K562 (cell line): ENCODE results near the gene PTTG1IP. TPM values are rescaled to one million over a fixed set of nuclear protein-coding genes. Genes with fewer than 3 reads are reported as not detected.

Experiments
- BHLHE40 ChIP-seq: IDR thresholded peaks from 2 replicates; pipeline ENCODE4 v1.6.1; 2011; ENCODE audit warnings: low read length, improper control_type of control experiment
- CXXC5 ChIP-seq: fragments of 250-450 bp; sonication (Bioruptor Pico); IDR thresholded peaks from 2 replicates; pipeline ENCODE4 v1.8.0; 2022; ENCODE audit warnings: inconsistent platforms, mild to moderate bottlenecking, moderate library complexity
- E2F6 ChIP-seq, 2 experiments: IDR thresholded peaks; 2 replicates each; pipeline ENCODE4 v1.6.1; 2011; ENCODE audit warnings: borderline replicate concordance in 1 of 2, control low read depth in 1 of 2, low read depth in 1 of 2, low read length in 1 of 2, mild to moderate bottlenecking in 1 of 2, mixed read lengths in 1 of 2, moderate library complexity in 1 of 2; ENCODE audit not compliant: insufficient read depth in 1 of 2, insufficient read length in 1 of 2, poor library complexity in 1 of 2, severe bottlenecking in 1 of 2; ENCODE audit errors: extremely low read depth in 1 of 2
- PHF8 ChIP-seq: fragments of 200-600 bp; sonication (generic); IDR thresholded peaks from 2 replicates; pipeline ENCODE4 v1.6.1; 2012; ENCODE audit warnings: mixed run types, mild to moderate bottlenecking, inconsistent platforms, low read length, moderate library complexity, borderline replicate concordance
- POLR2B ChIP-seq: fragments of 450-650 bp; IDR thresholded peaks from 2 replicates; pipeline ENCODE4 v1.6.1; 2018; ENCODE audit warnings: low read depth; ENCODE audit not compliant: partially characterized antibody
- RB1 ChIP-seq: fragments of 450-650 bp; IDR thresholded peaks from 2 replicates; pipeline ENCODE4 v1.6.1; 2017; ENCODE audit warnings: low read depth, mild to moderate bottlenecking
- RBBP5 ChIP-seq: fragments of 200-600 bp; sonication (generic); IDR thresholded peaks from 2 replicates; pipeline ENCODE4 v1.6.1; 2012; ENCODE audit warnings: borderline replicate concordance, mild to moderate bottlenecking, low read length, control low read depth, inconsistent platforms; ENCODE audit not compliant: insufficient read depth, poor library complexity, severe bottlenecking
- TOE1 ChIP-seq, 2 experiments: fragments of 450-650 bp in 1 of 2; sonication (generic) in 1 of 2; formaldehyde crosslinking in 1 of 2; IDR thresholded peaks; 2 replicates each; pipeline versions ENCODE4 v1.7.1 to v1.8.0; 2016 to 2022; ENCODE audit warnings: borderline replicate concordance in 2 of 2, mild to moderate bottlenecking in 2 of 2, antibody characterized with exemption in 1 of 2, inconsistent platforms in 1 of 2, low read depth in 1 of 2, missing genetic modification reagents in 1 of 2, moderate library complexity in 1 of 2
- USF2 ChIP-seq: sonication (generic); formaldehyde crosslinking; IDR thresholded peaks from 2 replicates; pipeline ENCODE4 v1.5.0; 2020; ENCODE audit warnings: missing genetic modification reagents
- polyA plus RNA-seq, 8 experiments: library from polyadenylated mRNA; depleted of rRNA in 4 of 8; stranded (reverse) in 5 of 8; unstranded in 3 of 8; fragments of >200 nt; fragmentation: Nextera tagmentation in 2 of 8; fragmentation: Illumina TruSeq in 1 of 8; extraction: Ambion mirVana in 2 of 8; extraction: Trizol in 1 of 8; gene quantifications; 2 replicates each; pipeline versions ENCODE4 v1.2.1 to v1.2.3, GENCODE V29; 2011 to 2014; ENCODE audit warnings: inconsistent platforms in 1 of 8, missing spikeins in 1 of 8
- total RNA-seq, 7 experiments: library from RNA; depleted of rRNA in 6 of 7; stranded (reverse); fragments of >200 nt in 6 of 7; fragmentation: Illumina TruSeq in 2 of 7; extraction: Trizol in 2 of 7; gene quantifications; 2 replicates each; pipeline versions ENCODE4 v1.2.1 to v1.2.3, GENCODE V29; 2011 to 2021; ENCODE audit warnings: low replicate concordance in 1 of 7
- TF ChIP-seq, protein P1 (sequence below): fragments of 150-350 bp; conservative IDR thresholded peaks from 2 replicates; pipeline ENCODE4 v1.6.1; 2014; ENCODE audit warnings: low read length
- TF ChIP-seq, protein P2 (sequence below), 2 experiments: fragments of 450-650 bp; formaldehyde crosslinking in 1 of 2; IDR thresholded peaks; 2 replicates each; pipeline versions ENCODE4 v1.4.0 to v1.6.1; 2014 to 2020; ENCODE audit warnings: mild to moderate bottlenecking in 2 of 2, borderline replicate concordance in 1 of 2, low read depth in 1 of 2

Gene PTTG1IP
- total and polyA plus RNA-seq, 9 of the 15 experiments (the other 6 are each of a cell fraction or from before 2014, with no cell fraction given): 5.0 to 99.3 (median 82.4) TPM

- TF ChIP-seq USF2 (peak; percentile 91), CXXC5 (CRISPR knock-in tag) (peak; percentile 63), TOE1 (IDR thresholded peaks at IDR 0.05; ENCODE audit: borderline replicate concordance) (peak; percentile 54; the same call in 1 of the 2 replicates), TOE1 (CRISPR knock-in tag; IDR thresholded peaks at IDR 0.05; ENCODE audit: borderline replicate concordance, low read depth) (no peak), RBBP5 (peak; percentile 86), RB1 (no peak), E2F6 (IDR thresholded peaks at IDR 0.05; ENCODE audit: borderline replicate concordance in 1 of 2, extremely low read depth in 1 of 2, insufficient read depth in 1 of 2, insufficient read length in 1 of 2, low read depth in 1 of 2, low read length in 1 of 2, poor library complexity in 1 of 2, severe bottlenecking in 1 of 2) (peak; percentile 9 to 53), BHLHE40 (peak; percentile 93), POLR2B (no peak), PHF8 (peak; percentile 18; the same call in 1 of the 2 replicates)
- TF ChIP-seq, protein P1, sequence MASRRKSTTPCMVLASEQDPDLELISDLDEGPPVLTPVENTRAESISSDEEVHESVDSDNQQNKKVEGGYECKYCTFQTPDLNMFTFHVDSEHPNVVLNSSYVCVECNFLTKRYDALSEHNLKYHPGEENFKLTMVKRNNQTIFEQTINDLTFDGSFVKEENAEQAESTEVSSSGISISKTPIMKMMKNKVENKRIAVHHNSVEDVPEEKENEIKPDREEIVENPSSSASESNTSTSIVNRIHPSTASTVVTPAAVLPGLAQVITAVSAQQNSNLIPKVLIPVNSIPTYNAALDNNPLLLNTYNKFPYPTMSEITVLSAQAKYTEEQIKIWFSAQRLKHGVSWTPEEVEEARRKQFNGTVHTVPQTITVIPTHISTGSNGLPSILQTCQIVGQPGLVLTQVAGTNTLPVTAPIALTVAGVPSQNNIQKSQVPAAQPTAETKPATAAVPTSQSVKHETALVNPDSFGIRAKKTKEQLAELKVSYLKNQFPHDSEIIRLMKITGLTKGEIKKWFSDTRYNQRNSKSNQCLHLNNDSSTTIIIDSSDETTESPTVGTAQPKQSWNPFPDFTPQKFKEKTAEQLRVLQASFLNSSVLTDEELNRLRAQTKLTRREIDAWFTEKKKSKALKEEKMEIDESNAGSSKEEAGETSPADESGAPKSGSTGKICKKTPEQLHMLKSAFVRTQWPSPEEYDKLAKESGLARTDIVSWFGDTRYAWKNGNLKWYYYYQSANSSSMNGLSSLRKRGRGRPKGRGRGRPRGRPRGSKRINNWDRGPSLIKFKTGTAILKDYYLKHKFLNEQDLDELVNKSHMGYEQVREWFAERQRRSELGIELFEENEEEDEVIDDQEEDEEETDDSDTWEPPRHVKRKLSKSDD: no peak
- TF ChIP-seq, protein P2, sequence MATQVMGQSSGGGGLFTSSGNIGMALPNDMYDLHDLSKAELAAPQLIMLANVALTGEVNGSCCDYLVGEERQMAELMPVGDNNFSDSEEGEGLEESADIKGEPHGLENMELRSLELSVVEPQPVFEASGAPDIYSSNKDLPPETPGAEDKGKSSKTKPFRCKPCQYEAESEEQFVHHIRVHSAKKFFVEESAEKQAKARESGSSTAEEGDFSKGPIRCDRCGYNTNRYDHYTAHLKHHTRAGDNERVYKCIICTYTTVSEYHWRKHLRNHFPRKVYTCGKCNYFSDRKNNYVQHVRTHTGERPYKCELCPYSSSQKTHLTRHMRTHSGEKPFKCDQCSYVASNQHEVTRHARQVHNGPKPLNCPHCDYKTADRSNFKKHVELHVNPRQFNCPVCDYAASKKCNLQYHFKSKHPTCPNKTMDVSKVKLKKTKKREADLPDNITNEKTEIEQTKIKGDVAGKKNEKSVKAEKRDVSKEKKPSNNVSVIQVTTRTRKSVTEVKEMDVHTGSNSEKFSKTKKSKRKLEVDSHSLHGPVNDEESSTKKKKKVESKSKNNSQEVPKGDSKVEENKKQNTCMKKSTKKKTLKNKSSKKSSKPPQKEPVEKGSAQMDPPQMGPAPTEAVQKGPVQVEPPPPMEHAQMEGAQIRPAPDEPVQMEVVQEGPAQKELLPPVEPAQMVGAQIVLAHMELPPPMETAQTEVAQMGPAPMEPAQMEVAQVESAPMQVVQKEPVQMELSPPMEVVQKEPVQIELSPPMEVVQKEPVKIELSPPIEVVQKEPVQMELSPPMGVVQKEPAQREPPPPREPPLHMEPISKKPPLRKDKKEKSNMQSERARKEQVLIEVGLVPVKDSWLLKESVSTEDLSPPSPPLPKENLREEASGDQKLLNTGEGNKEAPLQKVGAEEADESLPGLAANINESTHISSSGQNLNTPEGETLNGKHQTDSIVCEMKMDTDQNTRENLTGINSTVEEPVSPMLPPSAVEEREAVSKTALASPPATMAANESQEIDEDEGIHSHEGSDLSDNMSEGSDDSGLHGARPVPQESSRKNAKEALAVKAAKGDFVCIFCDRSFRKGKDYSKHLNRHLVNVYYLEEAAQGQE (IDR thresholded peaks at IDR 0.05; ENCODE audit: borderline replicate concordance): peak; percentile 65
- TF ChIP-seq, protein P2 (CRISPR knock-in tag; IDR thresholded peaks at IDR 0.05; ENCODE audit: low read depth): no peak
Measured at GRCh38 chr21:44836666-44837471, 36.6 kb downstream of the PTTG1IP start (continued).
